GM21825 (cell line): ENCODE data around the gene MTFR2.

Experiments
- ATAC-seq: cut with Tn5 transposase; IDR thresholded peaks from one replicate; pipeline ENCODE4 v1.9.1; 2021; ENCODE audit warnings: mild to moderate bottlenecking, moderate library complexity; ENCODE audit not compliant: unreplicated experiment

Gene MTFR2

DNA sequence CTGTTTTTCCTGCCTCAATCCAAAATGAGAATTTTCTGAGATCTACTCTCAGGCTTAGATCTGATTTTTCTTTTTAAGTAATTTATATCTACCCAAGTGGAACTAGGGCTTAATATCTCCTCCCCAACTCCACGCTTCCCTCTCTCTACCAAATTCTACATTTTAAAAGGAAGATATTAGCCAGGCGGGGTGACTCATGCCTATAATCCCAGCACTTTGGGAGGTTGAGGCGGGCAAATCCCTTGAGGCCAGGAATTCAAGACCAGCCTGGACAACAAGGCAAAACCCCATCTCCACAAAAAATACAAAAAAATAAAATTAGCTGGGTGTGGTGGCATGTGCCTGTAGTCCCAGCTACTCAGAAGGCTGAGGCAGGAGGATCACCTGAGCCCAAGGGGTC lies 61.0 kb downstream of the MTFR2 start:
- ATAC-seq: no peak

DNA sequence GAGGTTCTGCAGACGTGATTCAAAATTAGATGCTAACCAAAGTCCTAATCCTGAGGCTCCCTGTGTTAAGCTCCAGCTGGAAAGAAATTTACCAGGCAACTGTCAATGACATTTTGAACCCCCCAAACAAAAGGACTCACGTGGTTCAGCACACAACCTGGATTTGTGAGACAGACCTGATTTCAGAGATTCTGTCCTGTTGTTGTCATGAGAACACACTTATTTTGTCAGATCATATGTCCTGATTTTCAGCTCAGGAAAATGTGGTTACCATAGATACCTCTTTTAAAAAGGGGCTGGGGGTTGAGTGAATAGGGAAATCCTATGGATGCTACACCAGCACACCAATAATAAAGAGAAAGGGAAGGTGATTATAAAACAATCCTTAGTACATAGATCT lies 61.6 kb downstream of the MTFR2 start:
- ATAC-seq: no peak

DNA sequence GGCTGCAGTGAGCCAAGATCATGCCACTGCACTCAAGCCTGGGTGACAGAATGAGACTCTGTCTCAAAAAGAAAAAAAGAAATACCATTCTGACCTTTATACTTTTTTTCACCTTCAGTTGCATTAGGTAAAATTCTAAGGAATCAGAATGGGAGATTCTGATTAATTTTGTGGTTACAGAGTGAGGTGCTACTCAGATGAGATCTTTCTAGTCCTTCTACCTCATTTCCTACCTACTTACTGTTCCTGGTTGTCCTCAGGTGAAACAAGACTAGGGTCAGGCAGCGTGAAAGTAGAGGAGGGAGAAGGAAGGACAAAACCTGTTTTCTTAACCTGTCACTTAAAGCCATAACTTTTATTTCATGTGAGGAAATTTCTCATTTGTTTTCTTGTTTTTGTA lies 63.7 kb downstream of the MTFR2 start:
- ATAC-seq: no peak

DNA sequence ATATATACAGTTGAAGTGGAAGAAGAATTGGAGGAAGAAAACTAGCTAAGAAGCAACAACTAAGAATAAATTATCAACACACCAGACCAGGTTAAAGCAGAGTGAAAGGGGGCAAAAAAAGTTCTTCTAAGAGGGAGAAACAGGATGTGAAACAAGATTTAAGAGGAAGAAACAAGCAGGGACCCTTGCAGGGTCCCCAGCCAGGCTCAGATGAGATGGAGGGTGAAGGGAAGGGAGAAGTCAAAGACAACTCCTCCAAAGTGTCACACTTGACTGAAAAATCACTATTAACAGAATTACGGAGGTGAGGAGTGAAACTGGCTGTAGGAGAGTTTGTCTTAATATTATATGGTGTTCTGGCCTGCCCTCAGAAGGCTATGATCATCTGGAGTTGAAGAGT lies 65.4 kb downstream of the MTFR2 start:
- ATAC-seq: no peak

DNA sequence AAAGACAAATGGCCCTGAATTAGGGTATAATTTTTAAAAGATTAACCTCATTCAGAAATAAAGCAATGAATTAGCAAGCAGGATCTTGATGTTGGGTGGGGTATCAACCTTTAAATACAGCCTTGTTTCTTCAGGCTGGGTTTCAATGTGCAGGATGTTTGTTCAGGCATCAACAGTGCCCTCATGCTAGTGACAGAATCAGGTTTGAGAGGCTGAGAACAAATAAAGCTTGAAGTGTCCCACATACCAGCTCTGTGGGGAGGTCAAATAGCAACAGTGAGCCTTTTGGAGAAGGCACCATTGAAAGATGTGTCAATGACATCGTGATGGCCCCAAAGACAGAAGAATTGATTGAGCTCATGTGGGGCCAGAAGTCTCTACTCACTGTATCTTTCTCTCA lies 68.2 kb downstream of the MTFR2 start:
- ATAC-seq: no peak

DNA sequence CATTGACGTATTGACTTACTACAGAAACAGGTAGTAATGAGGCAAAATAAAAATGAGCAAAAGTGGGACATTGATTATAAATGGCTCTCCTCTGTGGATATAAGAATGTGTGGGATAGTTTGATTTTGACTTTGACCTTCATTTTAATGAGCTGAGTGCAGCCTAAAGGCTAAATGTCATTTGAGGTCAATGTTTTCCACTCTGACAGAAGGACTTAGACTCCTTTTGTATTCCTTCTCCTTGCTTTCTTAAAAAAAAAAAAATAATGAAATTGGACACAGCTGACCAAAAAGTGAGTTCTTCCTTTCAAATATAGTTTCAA lies 68.6 kb downstream of the MTFR2 start:
- ATAC-seq: no peak
